ENCODE data around the gene TSPAN33. TPM values are rescaled to one million over a fixed set of nuclear protein-coding genes. Genes with fewer than 3 reads are reported as not detected.

Gene TSPAN33
- total and polyA plus RNA-seq, 9 donors: 1.7 to 9.3 (median 6.0) TPM

DNA sequence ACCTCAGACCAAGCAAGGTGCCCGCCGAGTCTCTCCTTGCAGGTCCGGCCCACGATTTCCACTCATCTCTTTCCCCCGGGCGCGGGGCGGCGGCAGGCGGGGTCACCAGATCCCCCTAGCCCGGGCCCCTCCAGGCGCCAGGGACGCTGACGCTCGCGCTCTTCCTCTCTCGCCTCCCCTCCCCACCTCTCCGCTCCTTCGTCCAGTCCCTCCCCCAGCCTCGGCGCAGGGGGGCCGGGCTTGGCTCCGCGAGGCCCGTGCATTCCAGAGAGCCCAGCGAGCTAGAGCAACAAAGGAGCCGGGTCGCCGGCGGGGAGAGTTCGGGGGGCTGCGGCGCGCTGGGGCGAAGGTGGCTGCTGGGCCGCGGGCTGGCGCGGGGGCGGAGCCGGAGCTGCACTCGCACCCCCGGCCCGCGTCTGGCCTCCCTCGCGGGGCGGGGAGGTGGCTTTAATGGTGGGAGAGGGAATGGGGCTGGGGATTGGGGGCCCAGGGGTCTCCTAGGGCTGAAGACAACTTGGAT, 43.9 kb downstream of the TSPAN33 start, which contains the start of gene SMO:
Gene SMO (plus strand): TSS at position 262 of the 520 bp plus-strand sequence. CDS start 519 bp downstream, outside the sequence.
- Histone ChIP-seq H3K4me1 (ENCODE audit: insufficient read depth) (peaks cover 3% of the 10 kb centered on the region), H3K4me3 (peak within 1 kb of the TSS; percentile 88), H3K9me3 (no peaks in the 10 kb centered on the region), H3K36me3 (no peaks in the 10 kb centered on the region), H3K27me3 (no peaks in the 10 kb centered on the region), H3K27ac (peak within 1 kb of the TSS; percentile 77 to 78)
- intact Hi-C loops (cut with DNase I): no loop called here
- peak; percentile 74 to 83 (median 80) for DNase-seq
- 1 to 4% (median 1%) methylated on average over 34 to 48 of the region's 48 CpGs for WGBS, 3 donors
- TF ChIP-seq CTCF (IDR thresholded peaks at IDR 0.05) (no peak), EP300 (IDR thresholded peaks at IDR 0.05) (no peak), POLR2A (IDR thresholded peaks at IDR 0.05) (no peak)

DNA sequence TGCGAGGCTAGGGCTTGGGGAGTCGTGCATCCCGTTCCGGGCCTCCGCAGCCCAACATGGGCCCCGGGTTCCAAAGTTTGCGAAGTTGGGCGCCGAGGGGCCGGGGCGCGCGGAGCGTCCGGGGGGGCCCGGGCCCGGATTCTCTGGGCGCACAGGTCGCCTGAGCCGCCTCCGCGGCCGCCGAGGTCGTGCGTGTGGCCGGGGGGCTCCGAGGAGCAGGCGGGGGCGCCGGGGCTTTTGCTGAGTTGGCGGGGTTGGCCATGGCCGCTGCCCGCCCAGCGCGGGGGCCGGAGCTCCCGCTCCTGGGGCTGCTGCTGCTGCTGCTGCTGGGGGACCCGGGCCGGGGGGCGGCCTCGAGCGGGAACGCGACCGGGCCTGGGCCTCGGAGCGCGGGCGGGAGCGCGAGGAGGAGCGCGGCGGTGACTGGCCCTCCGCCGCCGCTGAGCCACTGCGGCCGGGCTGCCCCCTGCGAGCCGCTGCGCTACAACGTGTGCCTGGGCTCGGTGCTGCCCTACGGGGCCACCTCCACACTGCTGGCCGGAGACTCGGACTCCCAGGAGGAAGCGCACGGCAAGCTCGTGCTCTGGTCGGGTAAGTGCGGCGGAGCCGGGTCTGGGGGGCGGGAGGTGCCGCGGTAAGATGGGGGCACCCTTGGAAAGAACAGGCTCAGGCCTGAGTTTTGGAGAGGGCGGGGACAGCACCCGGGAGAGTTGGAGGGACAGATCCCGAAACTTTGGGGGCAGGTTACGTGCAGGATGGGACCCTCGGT, 44.6 kb downstream of the TSPAN33 start:
- peak overlapping the region; percentile 88 for H3K4me3 ChIP-seq
- H3K4me1 ChIP-seq (ENCODE audit: insufficient read depth): peaks cover 3% of the 10 kb centered on the region
- peak overlapping the region; percentile 77 to 78 for H3K27ac ChIP-seq
- H3K27me3 ChIP-seq: no peaks in the 10 kb centered on the region
- 0 to 1% (median 0%) methylated on average over 58 to 83 of the region's 83 CpGs for WGBS, 3 donors
- H3K9me3 ChIP-seq: no peaks in the 10 kb centered on the region
- TF ChIP-seq CTCF (IDR thresholded peaks at IDR 0.05) (no peak), POLR2A (IDR thresholded peaks at IDR 0.05) (no peak), EP300 (IDR thresholded peaks at IDR 0.05) (no peak)
- intact Hi-C loops (cut with DNase I): no loop called here
- DNase-seq: peak; percentile 22 to 59 (median 51)
- no peaks in the 10 kb centered on the region for H3K36me3 ChIP-seq

DNA sequence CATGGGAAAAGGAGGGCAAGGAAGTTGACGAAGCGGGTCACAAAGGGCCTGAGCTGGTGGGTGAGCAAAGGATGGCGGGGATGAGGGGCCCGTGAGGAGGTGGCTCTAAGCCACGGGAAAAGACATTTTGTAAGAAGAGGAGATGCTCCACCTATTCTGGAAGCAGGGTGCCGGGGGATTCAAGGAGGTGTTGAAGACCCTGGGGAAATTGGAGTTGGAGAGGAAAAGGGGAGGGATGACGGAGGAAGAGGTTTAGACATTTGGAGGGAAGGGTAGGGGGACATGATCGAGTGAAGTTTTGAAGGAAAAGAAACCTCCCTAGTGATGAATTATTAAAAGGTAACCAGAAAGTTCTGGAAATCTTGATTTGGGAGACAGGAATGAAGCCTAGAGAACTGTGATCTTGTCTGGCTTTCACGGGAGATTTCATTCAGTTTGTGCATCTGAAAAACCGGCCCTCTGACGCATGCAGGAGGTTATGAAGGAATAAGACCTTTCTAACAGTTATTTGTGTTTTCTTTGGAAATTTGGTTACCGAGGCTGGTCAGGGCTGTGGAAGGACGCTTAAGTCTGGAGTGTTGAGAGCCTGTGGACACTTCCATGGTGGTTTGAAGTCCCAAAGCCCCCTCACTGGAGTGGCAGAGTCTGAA, 45.3 kb downstream of the TSPAN33 start:
- Histone ChIP-seq H3K9me3 (no peaks in the 10 kb centered on the region), H3K27me3 (no peaks in the 10 kb centered on the region), H3K4me1 (ENCODE audit: insufficient read depth) (peaks cover 3% of the 10 kb centered on the region), H3K4me3 (peak overlapping the region; percentile 88), H3K36me3 (no peaks in the 10 kb centered on the region), H3K27ac (peak overlapping the region; percentile 77 to 78)
- DNase-seq: no peak
- intact Hi-C loops (cut with DNase I): no loop called here
- WGBS, 3 donors: 6 to 11% (median 10%) methylated on average over 13 of the region's 13 CpGs
- TF ChIP-seq CTCF (IDR thresholded peaks at IDR 0.05): no peak
- no peak for TF ChIP-seq EP300 (IDR thresholded peaks at IDR 0.05)
- no peak for TF ChIP-seq POLR2A (IDR thresholded peaks at IDR 0.05)

DNA sequence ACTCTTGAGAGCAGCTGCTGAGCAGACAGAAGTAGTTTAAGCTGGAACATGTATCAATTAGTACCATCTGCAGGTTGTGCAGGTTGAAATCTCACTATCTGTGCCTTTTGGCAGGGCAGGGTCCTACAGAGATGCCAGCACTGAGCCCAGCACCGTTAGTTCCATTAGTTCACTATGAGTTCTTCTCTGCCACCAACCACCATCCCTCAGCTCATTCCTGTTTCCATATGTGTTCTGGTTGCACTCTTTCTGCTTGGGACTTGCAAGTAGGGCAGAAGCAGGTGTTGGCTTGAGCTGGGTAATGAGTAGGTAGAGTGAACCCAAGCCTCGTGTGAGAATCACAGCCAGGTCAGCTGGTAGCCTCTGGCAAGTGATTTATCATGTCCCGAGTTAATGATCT, 46.8 kb downstream of the TSPAN33 start:
- Histone ChIP-seq H3K27ac (no peak overlapping the region), H3K4me1 (ENCODE audit: insufficient read depth) (peaks cover 3% of the 10 kb centered on the region)

More for the DNA sequence above, 46.8 kb downstream of the TSPAN33 start:
- TF ChIP-seq CTCF (IDR thresholded peaks at IDR 0.05) (no peak), POLR2A (IDR thresholded peaks at IDR 0.05) (no peak), EP300 (IDR thresholded peaks at IDR 0.05) (no peak)
- WGBS, 3 donors: 67 to 75% (median 71%) methylated on average over 3 of the region's 3 CpGs
- intact Hi-C loops (cut with DNase I): no loop called here
- H3K9me3 ChIP-seq: no peaks in the 10 kb centered on the region
- H3K4me3 ChIP-seq: no peak overlapping the region
- no peak for DNase-seq
- H3K27me3 ChIP-seq: no peaks in the 10 kb centered on the region
- no peaks in the 10 kb centered on the region for H3K36me3 ChIP-seq
